Natural killer cell (primary cell): ENCODE data around the gene RASGRF1. TPM values are rescaled to one million over a fixed set of nuclear protein-coding genes. Genes with fewer than 3 reads are reported as not detected.

Source experiments
- ATAC-seq, 3 donors: fragments of 150-1000 bp in 2 of 3; fragments of 200-7000 bp in 1 of 3; cut with Tn5 transposase; 1 replicate in 1 of 3; 2 replicates in 2 of 3; pipeline ENCODE4 v1.10.0; 2021; ENCODE audit warnings: mild to moderate bottlenecking in 2 of 3, moderate library complexity in 2 of 3
- DNase-seq, 2 donors: peaks; one replicate each; pipeline versions ENCODE4 v3.0.0 to v3.0.0-alpha.2; 2013 to 2021; ENCODE audit warnings: mixed read lengths in 1 of 2
- H3K27ac ChIP-seq: one replicate; pipeline ENCODE4 v1.5.1; 2013; ENCODE audit warnings: mild to moderate bottlenecking, low read length
- H3K27me3 ChIP-seq: one replicate; pipeline ENCODE4 v1.6.1; 2013; ENCODE audit warnings: low read length; ENCODE audit not compliant: control insufficient read depth, insufficient read depth
- H3K36me3 ChIP-seq: one replicate; pipeline ENCODE4 v1.6.1; 2013; ENCODE audit warnings: low read length; ENCODE audit not compliant: control insufficient read depth, insufficient read depth
- H3K4me1 ChIP-seq: one replicate; pipeline ENCODE4 v1.6.1; 2013; ENCODE audit warnings: low read length; ENCODE audit not compliant: control insufficient read depth, insufficient read depth
- H3K4me3 ChIP-seq: one replicate; pipeline ENCODE4 v1.5.1; 2013; ENCODE audit warnings: low read length
- H3K9me3 ChIP-seq: one replicate; pipeline ENCODE4 v1.6.1; 2013; ENCODE audit warnings: low read length; ENCODE audit not compliant: control insufficient read depth, insufficient read depth
- H3K27ac Mint-ChIP-seq, 2 donors: one replicate each; pipeline ENCODE4 v1.8.0; 2022; ENCODE audit warnings: mild to moderate bottlenecking in 2 of 2, mixed read lengths in 2 of 2, moderate library complexity in 1 of 2
- H3K27me3 Mint-ChIP-seq, 2 donors: one replicate each; pipeline ENCODE4 v1.8.0; 2022; ENCODE audit warnings: low read depth in 2 of 2, mixed read lengths in 2 of 2
- H3K36me3 Mint-ChIP-seq: one replicate; pipeline ENCODE4 v1.8.0; 2022; ENCODE audit warnings: mixed read lengths
- H3K4me1 Mint-ChIP-seq, 2 donors: one replicate each; pipeline ENCODE4 v1.8.0; 2022; ENCODE audit warnings: mixed read lengths in 2 of 2
- H3K4me3 Mint-ChIP-seq: one replicate; pipeline ENCODE4 v1.8.0; 2022; ENCODE audit warnings: mild to moderate bottlenecking, moderate library complexity, mixed read lengths
- H3K9me3 Mint-ChIP-seq, 2 donors: one replicate each; pipeline ENCODE4 v1.8.0; 2022; ENCODE audit warnings: mixed read lengths in 2 of 2
- WGBS: methylation state at CpG from one replicate; pipeline ENCODE4 v1.1.7; 2013; ENCODE audit warnings: missing lambda C conversion rate; ENCODE audit not compliant: insufficient coverage; 5-methylcytosine and 5-hydroxymethylcytosine counted together
- intact Hi-C: fragments of 100-400 bp; cut with micrococcal nuclease; formaldehyde crosslinking; loops from one replicate; pipeline ENCODE4 v1.14.2; 2022
- total RNA-seq, 4 donors: library from RNA; stranded (reverse); fragments of 120-200 nt in 1 of 4; gene quantifications; one replicate each; pipeline versions ENCODE4 v1.2.3 to v1.2.4, GENCODE V29; 2013 to 2022
- TF ChIP-seq, protein P1 (sequence below): fragments of 200-600 bp; IDR thresholded peaks from one replicate; pipeline ENCODE4 v1.8.0; 2022; ENCODE audit warnings: antibody characterized with exemption

The RASGRF1 gene
- total RNA-seq, 3 donors from 2014 or later (not counting 1 experiment from before 2014, with no cell fraction given): not detected

DNA sequence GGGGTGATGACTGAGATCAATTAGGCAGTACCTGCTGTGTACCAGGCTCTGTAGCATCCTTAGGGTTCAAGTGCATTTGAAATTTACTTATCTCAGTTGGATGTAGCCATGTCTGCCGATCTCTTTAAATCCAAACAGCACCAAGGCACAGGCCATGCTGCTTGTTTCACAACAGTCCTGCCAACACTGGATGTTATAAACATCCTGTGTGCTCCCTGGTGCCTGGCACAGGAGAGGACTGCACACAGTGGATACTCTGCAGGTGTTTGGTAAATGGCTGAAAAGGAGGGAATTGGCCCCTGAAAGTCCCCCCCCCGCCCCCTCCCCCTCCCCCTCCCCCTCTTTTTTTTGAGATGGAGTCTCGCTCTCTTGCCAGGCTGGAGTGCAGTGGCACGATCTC, 172.7 kb downstream of the RASGRF1 start:
- Mint-ChIP-seq H3K27ac (no peak overlapping the region), H3K4me3 (no peak overlapping the region), H3K27me3 (no peaks in the 10 kb centered on the region), H3K4me1 (peaks cover 0 to 5% of the 10 kb centered on the region in 2 donors), H3K36me3 (no peaks in the 10 kb centered on the region), H3K9me3 (no peaks in the 10 kb centered on the region)
- intact Hi-C loops: no loop called here
- Histone ChIP-seq H3K36me3 (peaks cover 44% of the 10 kb centered on the region), H3K4me1 (peaks cover 5% of the 10 kb centered on the region), H3K9me3 (no peaks in the 10 kb centered on the region), H3K27ac (no peak overlapping the region), H3K4me3 (no peak overlapping the region), H3K27me3 (no peaks in the 10 kb centered on the region)
- ATAC-seq (no peak), DNase-seq (no peak)
- TF ChIP-seq, protein P1, sequence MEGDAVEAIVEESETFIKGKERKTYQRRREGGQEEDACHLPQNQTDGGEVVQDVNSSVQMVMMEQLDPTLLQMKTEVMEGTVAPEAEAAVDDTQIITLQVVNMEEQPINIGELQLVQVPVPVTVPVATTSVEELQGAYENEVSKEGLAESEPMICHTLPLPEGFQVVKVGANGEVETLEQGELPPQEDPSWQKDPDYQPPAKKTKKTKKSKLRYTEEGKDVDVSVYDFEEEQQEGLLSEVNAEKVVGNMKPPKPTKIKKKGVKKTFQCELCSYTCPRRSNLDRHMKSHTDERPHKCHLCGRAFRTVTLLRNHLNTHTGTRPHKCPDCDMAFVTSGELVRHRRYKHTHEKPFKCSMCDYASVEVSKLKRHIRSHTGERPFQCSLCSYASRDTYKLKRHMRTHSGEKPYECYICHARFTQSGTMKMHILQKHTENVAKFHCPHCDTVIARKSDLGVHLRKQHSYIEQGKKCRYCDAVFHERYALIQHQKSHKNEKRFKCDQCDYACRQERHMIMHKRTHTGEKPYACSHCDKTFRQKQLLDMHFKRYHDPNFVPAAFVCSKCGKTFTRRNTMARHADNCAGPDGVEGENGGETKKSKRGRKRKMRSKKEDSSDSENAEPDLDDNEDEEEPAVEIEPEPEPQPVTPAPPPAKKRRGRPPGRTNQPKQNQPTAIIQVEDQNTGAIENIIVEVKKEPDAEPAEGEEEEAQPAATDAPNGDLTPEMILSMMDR: no peak
- WGBS: 96% methylated on average over 1 of the region's 4 CpGs

DNA sequence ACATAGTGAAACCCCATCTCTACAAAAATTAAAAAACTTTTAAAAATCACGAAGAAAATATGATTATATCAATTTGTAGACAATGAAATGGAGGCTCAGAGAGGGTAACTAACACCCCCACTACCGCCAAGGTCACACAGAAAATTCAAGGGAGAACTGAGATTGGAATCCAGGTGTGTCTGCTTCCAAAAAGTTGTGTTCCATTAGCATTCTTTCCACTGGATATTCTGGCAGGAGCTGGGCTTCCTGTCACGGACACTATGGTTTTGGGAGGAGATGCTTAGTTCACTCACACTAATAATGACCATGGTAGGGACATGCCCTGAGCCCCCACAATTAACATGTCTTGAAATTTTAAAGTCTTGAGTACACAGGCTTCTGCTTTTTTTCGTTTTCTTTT, 174.5 kb downstream of the RASGRF1 start:
- H3K36me3 Mint-ChIP-seq: no peaks in the 10 kb centered on the region
- TF ChIP-seq, protein P1: no peak
- DNase-seq: no peak
- Histone ChIP-seq H3K27me3 (no peaks in the 10 kb centered on the region), H3K9me3 (no peaks in the 10 kb centered on the region), H3K4me3 (no peak overlapping the region), H3K27ac (no peak overlapping the region), H3K36me3 (peaks cover 36% of the 10 kb centered on the region), H3K4me1 (peaks cover 9% of the 10 kb centered on the region)
- H3K27me3 Mint-ChIP-seq: no peaks in the 10 kb centered on the region
- no peaks in the 10 kb centered on the region for H3K9me3 Mint-ChIP-seq
- ATAC-seq: no peak
- H3K4me3 Mint-ChIP-seq: no peak overlapping the region
- intact Hi-C loops: no loop called here
- H3K4me1 Mint-ChIP-seq: peaks cover 13 to 19% of the 10 kb centered on the region in 2 donors
- WGBS: 100% methylated on average over 1 of the region's 4 CpGs
- H3K27ac Mint-ChIP-seq: no peak overlapping the region

DNA sequence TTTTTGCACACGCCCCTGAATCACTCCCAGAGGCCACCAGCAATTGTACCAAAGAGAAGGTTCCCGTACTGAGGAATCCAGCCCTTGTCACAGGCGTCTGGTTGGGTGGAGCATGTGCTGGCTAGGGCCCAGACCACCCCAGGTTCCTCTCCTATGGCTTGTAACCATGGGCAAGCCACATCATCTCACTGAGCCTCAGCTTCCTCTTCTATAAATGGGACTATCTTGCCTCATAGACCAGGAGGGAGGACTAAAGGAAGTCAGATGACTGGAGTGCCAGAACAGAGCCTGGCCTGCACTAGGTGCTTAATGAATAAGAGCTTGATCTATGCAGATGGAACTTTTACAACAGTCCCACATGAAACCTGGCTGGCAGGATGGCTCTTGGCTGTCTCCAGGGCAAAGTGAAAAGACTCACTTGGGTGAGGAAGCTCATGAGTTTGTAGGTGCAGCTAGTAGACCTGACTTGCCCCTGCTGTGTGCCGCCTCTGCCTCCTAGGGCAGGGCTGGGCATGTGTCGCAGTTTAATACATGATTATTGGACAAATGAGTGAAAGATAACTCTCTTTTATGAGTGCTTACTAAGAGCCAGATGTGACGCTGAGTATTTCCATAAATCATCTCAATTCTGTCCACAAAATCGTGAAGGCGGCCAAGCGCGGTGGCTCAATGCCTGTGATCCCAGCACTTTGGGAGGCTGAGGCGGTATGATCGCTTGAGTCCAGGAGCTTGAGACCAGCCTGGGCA, 175.1 kb downstream of the RASGRF1 start:
- 86% methylated on average over 12 of the region's 12 CpGs for WGBS

More for the DNA sequence above, 175.1 kb downstream of the RASGRF1 start:
- no peak for DNase-seq
- TF ChIP-seq, protein P1: no peak
- no peaks in the 10 kb centered on the region for H3K9me3 ChIP-seq
- Mint-ChIP-seq H3K27me3 (no peaks in the 10 kb centered on the region), H3K4me3 (no peak overlapping the region), H3K4me1 (peaks cover 18 to 19% of the 10 kb centered on the region in 2 donors), H3K27ac (no peak overlapping the region), H3K36me3 (no peaks in the 10 kb centered on the region), H3K9me3 (no peaks in the 10 kb centered on the region)
- H3K36me3 ChIP-seq: peaks cover 38% of the 10 kb centered on the region
- ATAC-seq: peak in 2 of 3 donors; percentile 29 to 54
- no peaks in the 10 kb centered on the region for H3K27me3 ChIP-seq
- H3K27ac ChIP-seq: no peak overlapping the region
- intact Hi-C loops: no loop called here
- no peak overlapping the region for H3K4me3 ChIP-seq
- H3K4me1 ChIP-seq: peaks cover 9% of the 10 kb centered on the region
